Fibroblast of lung (primary cell): Measurements from ENCODE around the gene OSBP.

ENCODE experiments used
- CTCF ChIP-seq, 2 donors: IDR thresholded peaks in 1 of 2; conservative IDR thresholded peaks in 1 of 2; 1 replicate in 1 of 2; 2 replicates in 1 of 2; pipeline ENCODE4 v1.5.1; 2011 to 2012; ENCODE audit warnings: low read length in 2 of 2, control low read depth in 1 of 2, inconsistent platforms in 1 of 2, low read depth in 1 of 2, mild to moderate bottlenecking in 1 of 2
- EZH2 ChIP-seq: IDR thresholded peaks from 2 replicates; pipeline ENCODE4 v1.5.1; 2012; ENCODE audit warnings: low read length, control low read depth, mild to moderate bottlenecking; ENCODE audit errors: missing control alignments

- no peak for TF ChIP-seq CTCF (conservative IDR thresholded peaks at IDR 0.05 in 1 of 2, IDR thresholded peaks at IDR 0.05 in 1 of 2; ENCODE audit: low read depth in 1 of 2, low read length in 2 of 2)
- TF ChIP-seq EZH2 = no peak
Measured at GRCh38 chr11:59614277-59615119, 1.1 kb downstream of the OSBP start.
